ENCODE results near the gene GORASP1. TPM values are rescaled to one million over a fixed set of nuclear protein-coding genes. Genes with fewer than 3 reads are reported as not detected.

The GORASP1 gene
- polyA plus RNA-seq, 1 donor from 2014 or later: 55.6 TPM

- H2AFZ ChIP-seq (ENCODE audit: low read depth, low read length): no peak overlapping the region
- no peaks in the 10 kb centered on the region for H3K9me3 ChIP-seq (ENCODE audit: low read length)
- no peaks in the 10 kb centered on the region for H4K20me1 ChIP-seq (ENCODE audit: insufficient read depth)
- no peak overlapping the region for H3K4me3 ChIP-seq (ENCODE audit: low read length)
- H3K27ac ChIP-seq (ENCODE audit: low read length): no peak overlapping the region
- no peaks in the 10 kb centered on the region for H3K79me2 ChIP-seq (replicated peaks; ENCODE audit: insufficient read depth, low read length)
- H3K4me2 ChIP-seq (ENCODE audit: low read length): no peak overlapping the region
- no peaks in the 10 kb centered on the region for H3F3A ChIP-seq (ENCODE audit: insufficient read depth, low read length, poor library complexity, severe bottlenecking)
- no peaks in the 10 kb centered on the region for H3K27me3 ChIP-seq (ENCODE audit: insufficient read depth, low read depth, low read length)
- no peaks in the 10 kb centered on the region for H3K9me2 ChIP-seq (ENCODE audit: insufficient read depth, low read length)
- no peak overlapping the region for H3K9ac ChIP-seq (ENCODE audit: low read length)
- TF ChIP-seq RAD21 (conservative IDR thresholded peaks at IDR 0.05) (no peak), TAF1 (IDR thresholded peaks at IDR 0.05; ENCODE audit: low read depth) (no peak), CTCF (IDR thresholded peaks at IDR 0.05; ENCODE audit: poor library complexity, severe bottlenecking) (no peak), POLR2AphosphoS5 (IDR thresholded peaks at IDR 0.05) (no peak), REST (IDR thresholded peaks at IDR 0.05; ENCODE audit: borderline replicate concordance) (no peak), SMC3 (conservative IDR thresholded peaks at IDR 0.05; ENCODE audit: poor library complexity) (no peak), EZH2 (IDR thresholded peaks at IDR 0.05; ENCODE audit: borderline replicate concordance, insufficient read depth, low read length, poor library complexity, severe bottlenecking) (no peak), MXI1 (conservative IDR thresholded peaks at IDR 0.05; ENCODE audit: poor library complexity, severe bottlenecking) (no peak), EP300 (conservative IDR thresholded peaks at IDR 0.05; ENCODE audit: poor library complexity, severe bottlenecking) (no peak)
- H3K36me3 ChIP-seq (ENCODE audit: insufficient read depth, low read length): no peaks in the 10 kb centered on the region
Measured at GRCh38 chr3:39115870-39116269, 8.4 kb upstream of the GORASP1 start.

GRCh38 chr3:39114456-39114855 lies 7.0 kb upstream of the GORASP1 start:
- Histone ChIP-seq H3K27me3 (ENCODE audit: insufficient read depth, low read depth, low read length) (no peaks in the 10 kb centered on the region), H3K79me2 (replicated peaks; ENCODE audit: insufficient read depth, low read length) (no peaks in the 10 kb centered on the region), H3K9me3 (ENCODE audit: low read length) (no peaks in the 10 kb centered on the region), H3K27ac (ENCODE audit: low read length) (no peak overlapping the region), H3K9me2 (ENCODE audit: insufficient read depth, low read length) (no peaks in the 10 kb centered on the region), H3F3A (ENCODE audit: insufficient read depth, low read length, poor library complexity, severe bottlenecking) (no peaks in the 10 kb centered on the region), H3K36me3 (ENCODE audit: insufficient read depth, low read length) (no peaks in the 10 kb centered on the region), H3K9ac (ENCODE audit: low read length) (no peak overlapping the region), H4K20me1 (ENCODE audit: insufficient read depth) (no peaks in the 10 kb centered on the region), H3K4me2 (ENCODE audit: low read length) (no peak overlapping the region), H3K4me3 (ENCODE audit: low read length) (no peak overlapping the region), H2AFZ (ENCODE audit: low read depth, low read length) (no peak overlapping the region)
- TF ChIP-seq CTCF (IDR thresholded peaks at IDR 0.05; ENCODE audit: poor library complexity, severe bottlenecking) (no peak), SMC3 (conservative IDR thresholded peaks at IDR 0.05; ENCODE audit: poor library complexity) (no peak), TAF1 (IDR thresholded peaks at IDR 0.05; ENCODE audit: low read depth) (no peak), POLR2AphosphoS5 (IDR thresholded peaks at IDR 0.05) (no peak), EZH2 (IDR thresholded peaks at IDR 0.05; ENCODE audit: borderline replicate concordance, insufficient read depth, low read length, poor library complexity, severe bottlenecking) (no peak), REST (IDR thresholded peaks at IDR 0.05; ENCODE audit: borderline replicate concordance) (no peak), MXI1 (conservative IDR thresholded peaks at IDR 0.05; ENCODE audit: poor library complexity, severe bottlenecking) (no peak), EP300 (conservative IDR thresholded peaks at IDR 0.05; ENCODE audit: poor library complexity, severe bottlenecking) (no peak)
